Activated CD4-positive, alpha-beta T cell treated with anti-CD3 and anti-CD28 coated beads, Interleukin-2, amount 10 ng/mL, durations not matched to agents 24 days and 14 days (primary cell): Measurements from ENCODE around the gene PGM2. TPM values are rescaled to one million over a fixed set of nuclear protein-coding genes. Genes with fewer than 3 reads are reported as not detected.
"Not testable (repeated sequence)": the region's sequence is repeated elsewhere in the genome, so short reads cannot be mapped to it uniquely, and the experiment has no call there.

Source experiments
- DNase-seq: peaks from one replicate; pipeline ENCODE4 v3.0.0; 2022
- H3K27ac Mint-ChIP-seq: one replicate; pipeline ENCODE4 v1.8.0; 2022; ENCODE audit warnings: mild to moderate bottlenecking, mixed read lengths
- H3K27me3 Mint-ChIP-seq: one replicate; pipeline ENCODE4 v1.8.0; 2022; ENCODE audit warnings: mixed read lengths
- H3K36me3 Mint-ChIP-seq: one replicate; pipeline ENCODE4 v1.8.0; 2022; ENCODE audit warnings: low read depth, mild to moderate bottlenecking, mixed read lengths
- H3K4me1 Mint-ChIP-seq: one replicate; pipeline ENCODE4 v1.8.0; 2021; ENCODE audit warnings: mixed read lengths
- H3K4me3 Mint-ChIP-seq: one replicate; pipeline ENCODE4 v1.8.0; 2022; ENCODE audit warnings: mild to moderate bottlenecking, moderate library complexity, mixed read lengths
- H3K9me3 Mint-ChIP-seq: one replicate; pipeline ENCODE4 v1.8.0; 2021; ENCODE audit warnings: mixed read lengths
- intact Hi-C: fragments of 100-400 bp; cut with micrococcal nuclease; formaldehyde crosslinking; loops from one replicate; pipeline ENCODE4 v1.15.1; 2023
- total RNA-seq: library from RNA; stranded (reverse); gene quantifications from 2 replicates; pipeline ENCODE4 v1.2.3, GENCODE V29; 2022

PGM2 gene
- total RNA-seq: 53.4 and 55.1 TPM in 2 replicates

DNA sequence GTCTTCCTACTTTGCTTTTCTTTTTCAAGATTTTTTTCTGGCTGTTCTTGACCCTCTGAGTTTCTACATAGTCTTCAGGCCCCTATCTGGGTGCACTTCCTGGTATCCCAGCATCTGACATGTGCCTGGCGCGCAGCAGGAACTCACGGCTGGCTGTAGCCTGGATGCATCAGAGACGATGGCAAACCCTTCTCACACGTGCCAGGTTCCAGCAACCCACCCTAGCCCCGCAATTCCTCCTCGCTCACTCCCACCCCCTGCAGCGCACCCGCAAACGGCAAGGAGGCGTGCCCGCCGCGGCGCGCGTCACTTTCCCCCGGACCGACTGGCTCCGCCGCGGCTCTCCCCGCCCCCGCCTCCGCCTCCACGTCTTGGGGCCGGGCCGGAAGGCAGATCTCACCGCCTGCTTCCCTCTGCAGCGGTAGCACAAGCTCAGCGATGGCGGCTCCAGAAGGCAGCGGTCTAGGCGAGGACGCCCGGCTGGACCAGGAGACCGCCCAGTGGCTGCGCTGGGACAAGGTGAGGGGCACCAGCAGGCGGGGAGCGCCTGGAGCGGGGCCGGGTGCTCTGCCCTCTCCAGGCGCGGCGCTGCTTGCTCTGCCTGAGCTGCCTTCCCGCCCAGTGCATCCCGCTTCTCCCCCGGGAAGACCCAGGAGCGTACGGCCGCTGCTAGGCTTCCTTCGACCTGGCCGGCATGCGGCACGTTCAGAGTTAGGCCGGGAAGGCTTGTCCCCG, at the start of gene PGM2:
TSS of gene PGM2 (plus strand) at position 392 of the 735 bp plus-strand sequence. CDS start at position 439, 47 bp downstream.
- intact Hi-C loops: loop anchor here (1.0 to 5.0 kb wide), 5 partner anchors 46 to 306 kb away; partner anchors contain the start of genes RELL1 and TBC1D1
- peaks cover 1% of the 10 kb centered on the region for H3K27me3 Mint-ChIP-seq
- H3K4me1 Mint-ChIP-seq: peaks cover 32% of the 10 kb centered on the region
- H3K4me3 Mint-ChIP-seq: peak within 1 kb of the TSS; percentile 95
- peaks cover 26% of the 10 kb centered on the region for H3K36me3 Mint-ChIP-seq
- H3K27ac Mint-ChIP-seq: peak within 1 kb of the TSS; percentile 91
- H3K9me3 Mint-ChIP-seq: no peaks in the 10 kb centered on the region
- DNase-seq: peak; percentile 98

DNA sequence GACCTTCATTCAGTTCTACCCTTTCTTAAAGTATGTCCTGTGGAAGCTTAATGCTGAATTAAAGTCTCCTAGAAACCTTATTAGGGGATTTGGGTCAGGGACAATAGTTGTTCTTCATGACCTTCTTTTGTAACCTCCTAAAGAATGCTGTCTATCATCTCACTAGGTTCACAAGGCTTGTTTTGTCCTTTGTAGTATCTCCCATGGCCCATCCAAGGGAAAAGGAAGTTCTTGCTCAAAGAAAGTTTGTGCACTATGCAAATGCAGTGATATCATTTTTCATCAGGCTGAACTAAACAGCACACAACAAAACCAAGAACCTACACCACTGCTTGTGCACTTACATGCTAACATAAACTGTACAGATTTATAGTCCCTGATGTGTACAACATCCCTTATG, 46.6 kb upstream of the PGM2 start:
- DNase-seq: no peak
- intact Hi-C loops: loop anchor here (5.0 kb wide), 1 partner anchor 178 kb away; no protein-coding TSS in a partner anchor
- Mint-ChIP-seq H3K4me1 (peaks cover 13% of the 10 kb centered on the region), H3K27me3 (no peaks in the 10 kb centered on the region), H3K27ac (no peak overlapping the region), H3K4me3 (no peak overlapping the region), H3K36me3 (peaks cover 3% of the 10 kb centered on the region), H3K9me3 (peaks cover 10% of the 10 kb centered on the region)

DNA sequence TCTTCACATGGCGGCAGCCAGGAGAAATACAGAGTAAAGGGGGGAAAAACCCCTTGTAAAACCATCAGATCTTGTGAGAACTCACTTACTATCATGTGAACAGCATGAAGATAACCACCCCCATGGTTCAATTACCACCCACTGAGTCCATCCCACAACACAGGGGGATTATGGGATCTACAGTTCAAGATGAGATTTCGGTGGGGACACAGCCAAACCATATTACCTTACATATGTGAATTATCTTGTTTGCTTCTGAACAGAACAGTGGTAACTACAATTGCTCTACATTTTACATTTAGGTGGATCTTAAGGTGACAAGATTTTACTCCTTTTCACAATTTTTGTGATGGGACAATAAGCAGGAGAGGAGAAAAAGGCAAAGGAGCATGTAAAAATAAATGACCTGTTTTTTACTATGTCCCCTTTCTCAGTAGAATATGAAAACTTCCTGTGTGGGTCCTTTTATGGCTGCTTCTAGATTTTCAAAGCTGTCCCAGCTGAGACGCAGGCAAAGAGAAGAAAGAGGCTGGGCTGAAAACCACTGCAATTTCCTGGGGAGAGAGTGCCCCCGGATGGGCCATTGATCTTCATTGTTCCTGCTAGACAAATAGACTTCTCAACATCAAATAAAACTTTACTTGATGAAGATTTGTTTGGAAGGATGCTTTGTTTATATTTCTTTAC, 45.9 kb upstream of the PGM2 start:
- Mint-ChIP-seq H3K4me3 (no peak overlapping the region), H3K27me3 (no peaks in the 10 kb centered on the region), H3K36me3 (peaks cover 3% of the 10 kb centered on the region), H3K27ac (peak overlapping the region; percentile 2), H3K9me3 (peaks cover 10% of the 10 kb centered on the region), H3K4me1 (peaks cover 13% of the 10 kb centered on the region)
- DNase-seq: peak; percentile 86
- intact Hi-C loops: loop anchor here (5.0 kb wide), 1 partner anchor 178 kb away; no protein-coding TSS in a partner anchor

DNA sequence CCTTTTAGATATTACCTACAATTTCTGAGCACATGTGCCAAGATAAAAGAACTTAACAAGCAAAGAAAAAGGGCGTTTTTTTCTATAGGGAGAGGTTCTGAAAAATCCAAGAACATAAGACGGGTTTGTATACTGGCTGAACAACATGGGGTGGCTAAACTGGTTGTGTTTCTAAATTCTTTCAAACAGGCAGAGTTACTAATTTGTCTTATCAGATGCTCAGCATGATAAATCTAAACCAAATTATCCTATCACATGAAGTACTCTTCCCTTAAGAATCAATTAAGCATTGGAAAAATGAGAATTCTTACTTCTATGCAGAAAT, 45.4 kb upstream of the PGM2 start:
- no peak overlapping the region for H3K4me3 Mint-ChIP-seq
- H3K27ac Mint-ChIP-seq: peak overlapping the region; percentile 2
- H3K4me1 Mint-ChIP-seq: peaks cover 13% of the 10 kb centered on the region
- H3K27me3 Mint-ChIP-seq: peaks cover 1% of the 10 kb centered on the region
- no peak for DNase-seq
- intact Hi-C loops: loop anchor here (5.0 kb wide), 1 partner anchor 179 kb away; no protein-coding TSS in a partner anchor
- H3K9me3 Mint-ChIP-seq: peaks cover 10% of the 10 kb centered on the region
- peaks cover 3% of the 10 kb centered on the region for H3K36me3 Mint-ChIP-seq

DNA sequence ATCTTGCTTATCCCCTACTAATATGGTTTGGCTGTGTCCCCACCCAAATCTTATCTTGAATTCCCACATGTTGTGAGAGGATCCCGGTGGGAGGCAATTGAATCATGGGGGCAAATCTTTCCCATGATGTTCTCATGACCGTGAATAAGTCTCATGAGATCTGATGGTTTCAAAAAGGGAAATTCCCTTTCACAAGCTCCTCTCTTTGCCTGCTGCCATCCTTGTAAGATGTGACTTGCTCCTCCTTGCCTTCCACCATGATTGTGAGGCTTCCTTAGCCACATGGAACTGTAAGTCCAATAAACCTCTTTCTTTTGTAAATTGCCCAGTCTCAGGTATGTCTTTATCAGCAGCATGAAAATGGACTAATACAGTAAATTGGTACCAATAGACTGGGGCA, 40.2 kb upstream of the PGM2 start:
- H3K4me1 Mint-ChIP-seq, H3K27me3 Mint-ChIP-seq, H3K27ac Mint-ChIP-seq, DNase-seq, H3K36me3 Mint-ChIP-seq, H3K4me3 Mint-ChIP-seq, intact Hi-C loops: not testable (repeated sequence)
- H3K9me3 Mint-ChIP-seq: peaks cover 12% of the 10 kb centered on the region

DNA sequence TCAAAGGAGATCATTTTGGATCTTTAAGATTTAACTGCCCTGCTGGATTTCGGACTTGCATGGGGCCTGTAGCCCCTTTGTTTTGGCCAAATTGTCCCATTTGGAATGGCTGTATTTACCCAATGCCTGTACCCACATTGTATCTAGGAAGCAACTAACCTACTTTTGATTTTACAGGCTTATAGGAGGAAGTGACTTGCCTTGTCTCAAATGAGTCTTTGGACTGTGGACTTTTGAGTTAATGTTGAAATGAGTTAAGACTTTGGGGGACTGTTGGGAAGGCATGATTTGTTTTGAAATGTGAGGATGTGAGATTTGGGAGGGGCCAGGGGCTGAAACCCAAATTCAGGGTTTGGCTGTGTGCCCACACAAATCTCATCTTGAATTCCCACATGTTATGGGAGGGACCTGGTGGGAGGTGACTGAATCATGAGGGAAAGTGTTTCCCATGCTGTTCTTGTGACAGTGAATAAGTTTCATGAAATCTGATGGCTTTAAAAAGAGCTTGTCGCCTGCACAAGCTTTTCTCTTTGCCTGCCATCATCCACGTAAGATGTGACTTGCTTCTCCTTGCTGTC, 38.5 kb upstream of the PGM2 start:
- H3K27ac Mint-ChIP-seq, H3K27me3 Mint-ChIP-seq, DNase-seq, intact Hi-C loops, H3K4me1 Mint-ChIP-seq, H3K36me3 Mint-ChIP-seq, H3K4me3 Mint-ChIP-seq: not testable (repeated sequence)
- peaks cover 12% of the 10 kb centered on the region for H3K9me3 Mint-ChIP-seq

DNA sequence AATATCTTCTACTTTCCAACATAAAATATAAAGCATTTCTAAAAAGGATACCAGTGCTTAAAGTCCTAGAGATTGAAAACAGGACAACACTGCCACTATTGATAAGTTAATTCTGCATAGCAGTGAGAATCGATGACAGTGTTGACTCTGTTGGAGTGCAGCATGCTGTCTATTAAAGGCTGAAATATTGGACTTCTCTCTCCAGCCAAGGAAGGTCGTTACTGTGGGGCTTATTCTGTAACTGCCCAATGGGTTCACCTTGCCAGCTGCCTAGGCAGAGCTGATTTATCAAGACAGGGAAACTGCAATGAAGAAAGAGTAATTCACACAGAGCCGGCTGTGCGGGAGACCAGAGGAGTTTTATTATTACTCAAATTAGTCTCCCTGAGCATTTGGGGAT, 37.7 kb upstream of the PGM2 start:
- Mint-ChIP-seq H3K4me3 (no peak overlapping the region), H3K27me3 (peaks cover 5% of the 10 kb centered on the region), H3K9me3 (peaks cover 12% of the 10 kb centered on the region), H3K36me3 (peaks cover 2% of the 10 kb centered on the region), H3K27ac (no peak overlapping the region), H3K4me1 (no peaks in the 10 kb centered on the region)
- no peak for DNase-seq
- intact Hi-C loops: no loop called here

DNA sequence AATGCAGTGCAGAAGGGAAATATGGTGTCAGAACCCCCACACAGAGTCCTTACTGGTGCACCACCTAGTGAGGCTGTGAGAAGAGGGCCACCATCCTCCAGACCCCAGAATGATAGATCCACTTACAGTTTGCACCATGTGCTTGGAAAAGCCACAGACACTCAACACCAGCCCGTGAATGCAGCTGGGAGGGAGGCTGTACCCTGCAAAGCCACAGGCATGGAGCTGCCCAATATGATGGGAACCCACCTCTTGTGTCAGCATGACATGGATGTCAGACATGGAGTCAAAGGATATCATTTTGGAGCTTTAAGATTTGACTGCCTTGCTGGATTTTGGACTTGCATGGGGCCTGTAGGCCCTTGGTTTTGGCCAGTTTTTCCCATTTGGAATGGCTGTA, 34.2 kb upstream of the PGM2 start:
- H3K27ac Mint-ChIP-seq: no peak overlapping the region

DNA sequence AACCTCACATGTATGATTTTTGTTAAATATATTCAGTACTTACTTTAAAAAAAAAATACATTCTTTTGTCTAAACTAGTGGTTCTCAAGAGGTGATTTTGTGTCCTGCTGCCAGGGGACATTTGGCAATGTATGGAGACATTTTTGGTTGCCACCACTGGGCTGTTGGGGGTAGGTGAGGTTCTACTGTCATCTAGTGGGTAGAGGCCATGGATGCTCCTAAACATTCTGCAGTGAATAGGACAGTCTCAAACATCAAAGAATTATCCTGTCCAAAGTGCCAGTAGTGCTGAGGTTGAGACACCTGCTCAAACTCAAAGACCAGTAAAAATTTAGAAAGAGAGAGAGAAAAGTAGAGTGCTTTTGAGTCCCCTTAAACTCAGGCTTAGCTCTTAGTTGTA, 32.9 kb upstream of the PGM2 start:
- H3K4me1 Mint-ChIP-seq: no peaks in the 10 kb centered on the region
- H3K27ac Mint-ChIP-seq: no peak overlapping the region
- H3K4me3 Mint-ChIP-seq: no peak overlapping the region
- peak; percentile 65 for DNase-seq
- H3K9me3 Mint-ChIP-seq: peaks cover 10% of the 10 kb centered on the region
- intact Hi-C loops: loop anchor here (1.0 to 2.0 kb wide), 2 partner anchors 190 to 341 kb away; a partner anchor contains a TSS
- H3K27me3 Mint-ChIP-seq: peaks cover 11% of the 10 kb centered on the region
- H3K36me3 Mint-ChIP-seq: peaks cover 2% of the 10 kb centered on the region

More for the DNA sequence above, 34.2 kb upstream of the PGM2 start:
- H3K9me3 Mint-ChIP-seq: peaks cover 12% of the 10 kb centered on the region
- H3K4me1 Mint-ChIP-seq: no peaks in the 10 kb centered on the region
- H3K27me3 Mint-ChIP-seq: peaks cover 9% of the 10 kb centered on the region
- H3K36me3 Mint-ChIP-seq: peaks cover 2% of the 10 kb centered on the region
- no peak for DNase-seq
- no peak overlapping the region for H3K4me3 Mint-ChIP-seq
- intact Hi-C loops: loop anchor here (2.0 kb wide), 1 partner anchor 339 kb away; a partner anchor contains a TSS

DNA sequence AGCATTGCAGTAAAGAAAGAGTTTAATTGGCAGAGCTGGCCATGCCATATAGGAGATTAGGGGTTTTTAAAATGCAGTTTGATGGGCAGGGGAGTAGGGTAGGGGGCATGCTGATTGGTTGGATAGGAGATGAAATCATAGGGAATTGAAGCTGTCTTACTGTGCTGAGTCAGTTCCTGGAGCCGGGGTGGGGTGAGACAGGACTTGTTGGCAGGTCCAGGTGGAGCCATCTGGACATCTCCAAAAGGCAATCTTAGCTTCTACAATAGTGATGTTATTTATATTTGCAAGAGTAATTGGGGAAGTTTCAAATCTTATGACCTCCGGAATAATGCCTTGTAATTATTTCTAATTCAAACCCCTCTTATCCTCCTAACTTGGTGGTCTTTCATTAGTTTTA, 32.4 kb upstream of the PGM2 start:
- peaks cover 12% of the 10 kb centered on the region for H3K27me3 Mint-ChIP-seq
- H3K9me3 Mint-ChIP-seq: peaks cover 9% of the 10 kb centered on the region
- H3K4me1 Mint-ChIP-seq: no peaks in the 10 kb centered on the region
- intact Hi-C loops: no loop called here
- no peak for DNase-seq
- H3K27ac Mint-ChIP-seq: no peak overlapping the region
- H3K4me3 Mint-ChIP-seq: no peak overlapping the region
- H3K36me3 Mint-ChIP-seq: peaks cover 2% of the 10 kb centered on the region

DNA sequence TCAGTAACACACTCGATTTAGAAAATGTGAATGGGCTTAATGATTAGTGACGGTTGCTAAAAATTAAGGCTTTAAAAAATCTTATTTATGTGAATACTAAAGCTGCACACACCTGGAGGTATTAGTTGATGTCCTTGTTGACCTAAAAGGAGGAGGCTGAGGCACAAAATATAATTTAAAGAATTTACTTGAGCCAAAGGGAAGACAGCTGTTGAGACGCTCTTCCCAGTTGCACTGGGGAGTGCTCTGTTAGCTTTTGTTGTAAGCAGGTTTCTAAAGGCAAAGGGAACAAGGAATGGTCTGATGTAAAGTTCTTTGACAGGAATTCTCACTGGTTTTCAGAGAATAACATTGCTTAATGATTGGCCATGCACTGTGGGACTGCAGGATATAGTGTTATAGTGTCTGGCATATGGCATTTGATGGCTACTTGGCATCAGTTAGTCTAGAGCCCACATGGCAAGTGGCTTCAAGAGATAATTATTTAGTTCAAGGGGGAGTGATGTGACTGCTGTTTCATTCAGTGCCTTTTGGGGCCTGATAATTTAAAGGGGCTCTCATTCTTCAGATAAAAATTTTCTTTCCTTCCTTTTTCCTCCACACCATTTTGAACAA, 30.8 kb upstream of the PGM2 start:
- Mint-ChIP-seq H3K4me3 (no peak overlapping the region), H3K27ac (no peak overlapping the region), H3K9me3 (peaks cover 9% of the 10 kb centered on the region), H3K4me1 (no peaks in the 10 kb centered on the region), H3K27me3 (peaks cover 20% of the 10 kb centered on the region), H3K36me3 (peaks cover 2% of the 10 kb centered on the region)
- intact Hi-C loops: no loop called here
- no peak for DNase-seq

DNA sequence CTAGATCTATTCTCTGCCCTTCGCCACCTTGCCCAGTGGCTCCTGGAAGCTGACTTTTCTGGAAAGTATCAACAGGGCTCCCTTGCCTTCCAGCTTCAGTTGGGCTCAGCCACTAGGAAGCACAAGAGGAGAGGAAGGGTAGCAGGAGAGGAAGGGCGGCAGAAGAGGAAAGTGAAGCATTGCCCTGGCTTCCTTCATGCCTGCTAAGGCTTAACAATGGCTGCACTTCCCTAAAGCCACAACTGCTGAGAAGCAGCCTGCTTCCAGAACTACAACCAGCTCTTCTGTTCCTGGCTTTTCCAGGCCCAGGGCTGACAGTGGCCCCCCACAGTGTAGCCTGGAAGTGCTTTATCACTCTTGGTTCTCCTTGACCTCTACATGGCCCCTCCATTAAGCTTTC, 29.1 kb upstream of the PGM2 start:
- Mint-ChIP-seq H3K36me3 (no peaks in the 10 kb centered on the region), H3K4me3 (no peak overlapping the region), H3K27ac (no peak overlapping the region), H3K9me3 (no peaks in the 10 kb centered on the region), H3K4me1 (no peaks in the 10 kb centered on the region), H3K27me3 (peaks cover 20% of the 10 kb centered on the region)
- intact Hi-C loops: no loop called here
- no peak for DNase-seq

DNA sequence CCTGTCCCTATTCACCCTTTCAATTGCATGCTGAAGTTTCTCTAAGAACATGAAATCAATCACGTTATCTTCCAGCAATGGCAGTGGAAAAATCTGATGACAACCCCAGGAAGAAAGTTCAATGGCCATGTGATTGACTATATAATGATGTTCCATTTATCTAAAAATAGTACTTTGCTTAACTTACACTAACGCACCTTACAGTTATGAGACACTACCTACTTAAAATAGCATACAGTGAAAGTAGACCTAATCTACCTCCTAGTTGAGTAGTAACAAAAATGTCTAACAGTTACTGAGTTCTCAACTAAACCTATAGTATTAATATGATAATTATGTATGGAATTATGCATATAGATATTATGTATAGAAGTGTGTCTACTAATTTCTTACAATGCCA, 28.6 kb upstream of the PGM2 start:
- Mint-ChIP-seq H3K27me3 (peaks cover 20% of the 10 kb centered on the region), H3K36me3 (no peaks in the 10 kb centered on the region), H3K4me1 (no peaks in the 10 kb centered on the region), H3K27ac (no peak overlapping the region), H3K9me3 (no peaks in the 10 kb centered on the region), H3K4me3 (no peak overlapping the region)
- intact Hi-C loops: no loop called here
- DNase-seq: no peak

DNA sequence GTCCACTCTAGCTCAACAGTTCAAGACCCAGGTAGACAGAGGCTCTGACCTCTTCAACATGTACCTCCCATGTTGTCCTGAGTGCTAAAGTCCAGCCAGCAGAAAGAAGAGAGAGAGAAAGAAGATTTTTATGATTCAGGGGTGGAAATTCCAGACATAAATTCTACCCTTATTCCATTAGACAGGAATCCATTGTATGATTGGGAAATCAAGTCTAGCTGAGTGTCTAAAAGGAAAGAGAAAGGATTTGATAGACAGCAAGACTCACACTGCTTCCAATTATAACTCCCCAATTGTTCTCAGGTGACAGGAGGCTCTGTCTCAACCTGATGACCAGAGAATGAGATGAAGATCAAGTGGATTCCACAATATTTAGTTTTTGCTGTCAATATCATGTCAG, 27.9 kb upstream of the PGM2 start:
- peaks cover 20% of the 10 kb centered on the region for H3K27me3 Mint-ChIP-seq
- no peaks in the 10 kb centered on the region for H3K4me1 Mint-ChIP-seq
- no peak overlapping the region for H3K27ac Mint-ChIP-seq
- intact Hi-C loops: no loop called here
- H3K9me3 Mint-ChIP-seq: no peaks in the 10 kb centered on the region
- H3K36me3 Mint-ChIP-seq: no peaks in the 10 kb centered on the region
- no peak overlapping the region for H3K4me3 Mint-ChIP-seq
- no peak for DNase-seq
